ENCODE measurements around the gene CAPRIN1.

DNA sequence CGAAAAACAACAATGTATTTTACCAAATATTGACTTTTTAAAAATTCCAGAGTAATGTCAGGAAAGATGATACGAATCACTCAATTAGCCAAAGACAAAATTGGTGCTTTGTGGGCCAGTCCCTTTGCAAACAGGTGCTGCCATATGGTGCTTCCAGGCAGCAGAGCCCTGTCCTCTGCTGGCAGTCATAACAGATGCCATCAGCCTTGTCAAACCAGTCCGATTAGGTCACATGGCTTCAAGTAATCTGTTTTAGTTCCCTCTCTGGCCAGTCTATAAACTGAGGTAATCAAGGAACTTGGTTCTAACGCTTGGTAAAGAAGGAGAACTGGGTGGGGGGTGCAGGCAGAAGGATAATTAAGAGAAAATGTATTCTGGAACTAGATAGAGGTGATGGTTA lies 49.1 kb upstream of the CAPRIN1 start:
- TF ChIP-seq, protein P1, sequence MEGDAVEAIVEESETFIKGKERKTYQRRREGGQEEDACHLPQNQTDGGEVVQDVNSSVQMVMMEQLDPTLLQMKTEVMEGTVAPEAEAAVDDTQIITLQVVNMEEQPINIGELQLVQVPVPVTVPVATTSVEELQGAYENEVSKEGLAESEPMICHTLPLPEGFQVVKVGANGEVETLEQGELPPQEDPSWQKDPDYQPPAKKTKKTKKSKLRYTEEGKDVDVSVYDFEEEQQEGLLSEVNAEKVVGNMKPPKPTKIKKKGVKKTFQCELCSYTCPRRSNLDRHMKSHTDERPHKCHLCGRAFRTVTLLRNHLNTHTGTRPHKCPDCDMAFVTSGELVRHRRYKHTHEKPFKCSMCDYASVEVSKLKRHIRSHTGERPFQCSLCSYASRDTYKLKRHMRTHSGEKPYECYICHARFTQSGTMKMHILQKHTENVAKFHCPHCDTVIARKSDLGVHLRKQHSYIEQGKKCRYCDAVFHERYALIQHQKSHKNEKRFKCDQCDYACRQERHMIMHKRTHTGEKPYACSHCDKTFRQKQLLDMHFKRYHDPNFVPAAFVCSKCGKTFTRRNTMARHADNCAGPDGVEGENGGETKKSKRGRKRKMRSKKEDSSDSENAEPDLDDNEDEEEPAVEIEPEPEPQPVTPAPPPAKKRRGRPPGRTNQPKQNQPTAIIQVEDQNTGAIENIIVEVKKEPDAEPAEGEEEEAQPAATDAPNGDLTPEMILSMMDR (conservative IDR thresholded peaks at IDR 0.05 in 1 of 2, IDR thresholded peaks at IDR 0.05 in 1 of 2; ENCODE audit: extremely low read depth in 1 of 2, insufficient read depth in 1 of 2, low read depth in 1 of 2, low read length in 2 of 2), result no peak
- TF ChIP-seq EZH2 (IDR thresholded peaks at IDR 0.05; ENCODE audit: borderline replicate concordance, low read length), result no peak
